CD14-positive monocyte (primary cell): ENCODE results near the gene LRRC52. TPM values are rescaled to one million over a fixed set of nuclear protein-coding genes. Genes with fewer than 3 reads are reported as not detected.

Source experiments
- DNase-seq, 3 donors: peaks; one replicate each; pipeline ENCODE4 v3.0.0-alpha.2; 2011 to 2022
- H2AFZ ChIP-seq: 2 replicates; pipeline ENCODE4 v1.6.0; 2012; ENCODE audit warnings: mild to moderate bottlenecking, low read depth, low read length, inconsistent platforms; ENCODE audit not compliant: insufficient read depth, poor library complexity, severe bottlenecking
- H3K27ac ChIP-seq, 2 donors: 1 replicate in 1 of 2; 2 replicates in 1 of 2; pipeline ENCODE4 v1.5.1; 2012 to 2013; ENCODE audit warnings: low read length in 2 of 2, control low read depth in 1 of 2, inconsistent platforms in 1 of 2, low read depth in 1 of 2, mild to moderate bottlenecking in 1 of 2
- H3K27me3 ChIP-seq, 2 donors: one replicate each; pipeline versions ENCODE4 v1.6.0 to v1.6.1; 2011 to 2013; ENCODE audit warnings: low read length in 2 of 2; ENCODE audit not compliant: control insufficient read depth in 2 of 2, insufficient read depth in 2 of 2
- H3K36me3 ChIP-seq, 2 donors: replicated peaks in 1 of 2; 1 replicate in 1 of 2; 2 replicates in 1 of 2; pipeline versions ENCODE4 v1.5.1 to v1.6.1; 2012 to 2013; ENCODE audit warnings: low read length in 2 of 2, control low read depth in 1 of 2, inconsistent platforms in 1 of 2, mild to moderate bottlenecking in 1 of 2; ENCODE audit not compliant: insufficient read depth in 2 of 2, control insufficient read depth in 1 of 2
- H3K4me1 ChIP-seq, 2 donors: 1 replicate in 1 of 2; 2 replicates in 1 of 2; pipeline versions ENCODE4 v1.5.1 to v1.6.1; 2012 to 2013; ENCODE audit warnings: low read length in 2 of 2, control low read depth in 1 of 2, inconsistent platforms in 1 of 2, mild to moderate bottlenecking in 1 of 2, moderate library complexity in 1 of 2; ENCODE audit not compliant: insufficient read depth in 2 of 2, control insufficient read depth in 1 of 2
- H3K4me2 ChIP-seq: replicated peaks from 2 replicates; pipeline ENCODE3; 2012; ENCODE audit warnings: low read length, moderate library complexity, mild to moderate bottlenecking; ENCODE audit not compliant: poor library complexity, severe bottlenecking; ENCODE audit errors: extremely low read depth
- H3K4me3 ChIP-seq, 3 experiments: fragments of 200-600 bp in 1 of 3; sonication (generic) in 1 of 3; replicated peaks in 1 of 3; 1 replicate in 2 of 3; 2 replicates in 1 of 3; pipeline ENCODE4 v1.5.1; 2011 to 2013; ENCODE audit warnings: low read length in 3 of 3, mild to moderate bottlenecking in 3 of 3, control low read depth in 2 of 3, low read depth in 2 of 3, inconsistent platforms in 1 of 3, moderate library complexity in 1 of 3
- H3K79me2 ChIP-seq: 2 replicates; pipeline ENCODE4 v1.6.0; 2012; ENCODE audit warnings: mild to moderate bottlenecking, control low read depth, inconsistent platforms, low read length, moderate library complexity; ENCODE audit not compliant: insufficient read depth
- H3K9ac ChIP-seq: 2 replicates; pipeline ENCODE4 v1.6.0; 2017; ENCODE audit warnings: low read length, mild to moderate bottlenecking; ENCODE audit not compliant: insufficient read depth, poor library complexity, severe bottlenecking
- H3K9me3 ChIP-seq, 2 donors: replicated peaks in 1 of 2; 1 replicate in 1 of 2; 2 replicates in 1 of 2; pipeline versions ENCODE4 v1.5.1 to v1.6.1; 2012 to 2013; ENCODE audit warnings: low read length in 2 of 2, control low read depth in 1 of 2; ENCODE audit not compliant: control insufficient read depth in 1 of 2, insufficient read depth in 1 of 2
- H4K20me1 ChIP-seq: 2 replicates; pipeline ENCODE4 v1.6.0; 2012; ENCODE audit warnings: mild to moderate bottlenecking, low read length, control low read depth, moderate library complexity; ENCODE audit not compliant: insufficient read depth
- H3K27ac Mint-ChIP-seq, 7 donors: one replicate each; pipeline ENCODE4 v1.8.0; 2020; ENCODE audit warnings: mild to moderate bottlenecking in 7 of 7, mixed read lengths in 7 of 7, moderate library complexity in 6 of 7, inconsistent platforms in 2 of 7
- H3K27me3 Mint-ChIP-seq, 3 donors: one replicate each; pipeline ENCODE4 v1.8.0; 2021 to 2022; ENCODE audit warnings: low read depth in 3 of 3, mild to moderate bottlenecking in 3 of 3, mixed read lengths in 3 of 3, moderate library complexity in 3 of 3, inconsistent platforms in 1 of 3
- H3K36me3 Mint-ChIP-seq, 2 donors: one replicate each; pipeline ENCODE4 v1.8.0; 2020; ENCODE audit warnings: mixed read lengths in 2 of 2, inconsistent platforms in 1 of 2, mild to moderate bottlenecking in 1 of 2
- H3K4me1 Mint-ChIP-seq: one replicate; pipeline ENCODE4 v1.8.0; 2020; ENCODE audit warnings: mild to moderate bottlenecking, mixed read lengths
- H3K4me3 Mint-ChIP-seq, 2 donors: one replicate each; pipeline ENCODE4 v1.8.0; 2020; ENCODE audit warnings: mild to moderate bottlenecking in 2 of 2, mixed read lengths in 2 of 2, moderate library complexity in 1 of 2
- H3K9me3 Mint-ChIP-seq, 7 donors: one replicate each; pipeline ENCODE4 v1.8.0; 2020 to 2022; ENCODE audit warnings: mixed read lengths in 7 of 7, mild to moderate bottlenecking in 6 of 7, moderate library complexity in 6 of 7, inconsistent platforms in 2 of 7
- WGBS: methylation state at CpG from one replicate; pipeline ENCODE4 v1.1.5; 2013; ENCODE audit warnings: missing lambda C conversion rate; ENCODE audit not compliant: insufficient coverage; 5-methylcytosine and 5-hydroxymethylcytosine counted together
- intact Hi-C, 2 donors: fragments of 100-400 bp; cut with micrococcal nuclease; formaldehyde crosslinking; loops; one replicate each; pipeline versions ENCODE4 v1.15.0 to v1.15.1; 2023
- polyA plus RNA-seq, 3 donors: library from polyadenylated mRNA; depleted of rRNA in 1 of 3; unstranded in 2 of 3; stranded (reverse) in 1 of 3; fragments of 300-500 nt in 2 of 3; fragments of >200 nt in 1 of 3; fragmentation: Illumina TruSeq in 2 of 3; gene quantifications; 1 replicate in 2 of 3; 2 replicates in 1 of 3; pipeline ENCODE4 v1.2.3, GENCODE V29; 2012 to 2021
- TF ChIP-seq, protein P1 (sequence below): fragments of 200-600 bp; IDR thresholded peaks from one replicate; pipeline ENCODE4 v1.8.0; 2022; ENCODE audit warnings: antibody characterized with exemption, mild to moderate bottlenecking

LRRC52 gene
- polyA plus RNA-seq, 3 donors, result not detected

DNA sequence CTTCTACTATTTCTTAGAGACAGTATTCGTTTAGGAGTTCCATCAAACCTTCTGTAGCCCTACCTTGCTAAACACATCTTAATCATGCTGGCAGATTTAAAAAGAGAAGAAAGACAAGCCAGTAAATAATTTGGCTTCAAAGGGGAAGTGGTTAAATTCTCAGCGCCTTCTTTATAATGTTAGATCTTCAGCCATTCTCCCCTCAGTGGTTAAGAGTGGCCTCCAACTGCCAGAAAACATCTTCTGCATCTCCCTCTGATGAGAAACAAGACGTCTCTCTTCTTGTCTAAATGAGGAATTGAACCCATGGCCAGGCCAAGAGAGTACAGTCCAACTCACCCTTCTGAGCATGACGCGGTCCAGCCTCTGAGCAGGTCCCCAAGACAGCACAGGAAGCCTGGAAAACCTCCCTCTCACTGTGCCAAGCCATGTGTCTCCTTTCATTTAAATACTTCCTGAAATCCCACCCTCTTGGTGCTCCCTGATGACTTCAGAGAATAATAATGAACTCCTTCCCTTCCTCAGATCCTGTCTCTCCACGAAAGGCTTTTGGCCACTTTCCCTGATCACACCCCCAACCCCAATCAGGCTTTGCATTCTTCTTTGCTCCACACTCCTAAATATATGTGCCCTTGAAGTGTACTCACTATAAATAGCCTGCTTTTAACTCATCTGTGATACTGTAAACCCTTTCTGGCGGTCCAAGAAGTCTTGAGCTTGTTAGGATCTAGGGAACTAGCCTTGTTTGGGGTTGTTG, 16.4 kb upstream of the LRRC52 start:
- Histone ChIP-seq H3K4me3 (no peak overlapping the region), H3K9me3 (peaks cover 0 to under 1% of the 10 kb centered on the region in 2 donors), H2AFZ (no peak overlapping the region), H3K9ac (no peak overlapping the region), H4K20me1 (no peaks in the 10 kb centered on the region), H3K79me2 (no peaks in the 10 kb centered on the region), H3K4me2 (no peak overlapping the region), H3K4me1 (no peaks in the 10 kb centered on the region), H3K36me3 (no peaks in the 10 kb centered on the region), H3K27me3 (peaks cover 0 to 7% of the 10 kb centered on the region in 2 donors), H3K27ac (no peak overlapping the region)
- no peak for DNase-seq
- Mint-ChIP-seq H3K27ac (no peak overlapping the region), H3K9me3 (peaks cover 0 to 4% (median under 1%) of the 10 kb centered on the region in 7 donors), H3K4me3 (no peak overlapping the region), H3K4me1 (no peaks in the 10 kb centered on the region), H3K27me3 (peaks cover 8 to 17% (median 9%) of the 10 kb centered on the region in 3 donors), H3K36me3 (no peaks in the 10 kb centered on the region)
- 58% methylated on average over 4 of the region's 7 CpGs for WGBS
- intact Hi-C loops, result no loop called here
- TF ChIP-seq, protein P1, sequence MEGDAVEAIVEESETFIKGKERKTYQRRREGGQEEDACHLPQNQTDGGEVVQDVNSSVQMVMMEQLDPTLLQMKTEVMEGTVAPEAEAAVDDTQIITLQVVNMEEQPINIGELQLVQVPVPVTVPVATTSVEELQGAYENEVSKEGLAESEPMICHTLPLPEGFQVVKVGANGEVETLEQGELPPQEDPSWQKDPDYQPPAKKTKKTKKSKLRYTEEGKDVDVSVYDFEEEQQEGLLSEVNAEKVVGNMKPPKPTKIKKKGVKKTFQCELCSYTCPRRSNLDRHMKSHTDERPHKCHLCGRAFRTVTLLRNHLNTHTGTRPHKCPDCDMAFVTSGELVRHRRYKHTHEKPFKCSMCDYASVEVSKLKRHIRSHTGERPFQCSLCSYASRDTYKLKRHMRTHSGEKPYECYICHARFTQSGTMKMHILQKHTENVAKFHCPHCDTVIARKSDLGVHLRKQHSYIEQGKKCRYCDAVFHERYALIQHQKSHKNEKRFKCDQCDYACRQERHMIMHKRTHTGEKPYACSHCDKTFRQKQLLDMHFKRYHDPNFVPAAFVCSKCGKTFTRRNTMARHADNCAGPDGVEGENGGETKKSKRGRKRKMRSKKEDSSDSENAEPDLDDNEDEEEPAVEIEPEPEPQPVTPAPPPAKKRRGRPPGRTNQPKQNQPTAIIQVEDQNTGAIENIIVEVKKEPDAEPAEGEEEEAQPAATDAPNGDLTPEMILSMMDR, result no peak

DNA sequence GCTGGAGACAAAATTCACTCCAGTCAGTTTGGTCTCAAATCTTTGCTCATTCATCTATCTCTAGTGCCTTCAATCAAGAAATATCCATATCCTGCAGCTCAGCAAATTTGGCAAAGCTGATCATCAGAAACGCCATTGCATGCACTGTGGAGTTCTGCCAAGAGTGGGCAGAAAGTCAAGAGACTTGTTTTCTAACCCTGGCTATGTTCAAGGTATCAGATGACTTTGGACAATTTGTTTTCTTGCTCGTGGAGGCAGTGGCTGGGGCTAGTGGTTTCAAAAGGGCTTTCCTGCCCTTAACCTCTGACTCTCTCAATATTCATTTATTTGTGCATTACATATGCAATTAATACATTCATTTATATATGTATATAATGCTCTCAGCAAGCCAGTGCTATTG, 12.8 kb upstream of the LRRC52 start:
- Mint-ChIP-seq H3K27ac (no peak overlapping the region), H3K4me1 (no peaks in the 10 kb centered on the region), H3K9me3 (peaks cover 0 to 2% (median 0%) of the 10 kb centered on the region in 7 donors), H3K27me3 (peaks cover 10 to 21% (median 11%) of the 10 kb centered on the region in 3 donors), H3K4me3 (no peak overlapping the region), H3K36me3 (no peaks in the 10 kb centered on the region)
- Histone ChIP-seq H3K4me2 (no peak overlapping the region), H3K4me3 (no peak overlapping the region), H4K20me1 (no peaks in the 10 kb centered on the region), H3K27me3 (peaks cover 3 to 9% of the 10 kb centered on the region in 2 donors), H3K27ac (no peak overlapping the region), H3K79me2 (no peaks in the 10 kb centered on the region), H3K9ac (no peak overlapping the region), H3K9me3 (no peaks in the 10 kb centered on the region), H3K36me3 (no peaks in the 10 kb centered on the region), H3K4me1 (no peaks in the 10 kb centered on the region), H2AFZ (no peak overlapping the region)
- intact Hi-C loops, result no loop called here
- DNase-seq, result no peak
- TF ChIP-seq, protein P1, result no peak
- 0% methylated on average over 1 of the region's 2 CpGs for WGBS
